Transverse colon (tissue), 4 donors: Measurements from ENCODE around the gene KTN1.

Source experiments
- CTCF ChIP-seq, 5 experiments: fragments of 200-600 bp in 3 of 5; fragments of 450-650 bp in 2 of 5; sonication (generic) in 3 of 5; IDR thresholded peaks; 1 replicate in 2 of 5; 2 replicates in 3 of 5; pipeline ENCODE4 v1.5.1; 2016 to 2017; ENCODE audit warnings: antibody characterized with exemption in 5 of 5, inconsistent platforms in 3 of 5, mild to moderate bottlenecking in 2 of 5, moderate library complexity in 1 of 5
- POLR2A ChIP-seq: fragments of 450-650 bp; IDR thresholded peaks from one replicate; pipeline ENCODE4 v1.6.1; 2016; ENCODE audit warnings: antibody characterized with exemption, mild to moderate bottlenecking, moderate library complexity
- POLR2AphosphoS5 ChIP-seq, 3 donors: sonication (generic); formaldehyde crosslinking; IDR thresholded peaks; one replicate each; pipeline ENCODE4 v1.6.1; 2016; ENCODE audit warnings: antibody characterized with exemption in 3 of 3

DNA sequence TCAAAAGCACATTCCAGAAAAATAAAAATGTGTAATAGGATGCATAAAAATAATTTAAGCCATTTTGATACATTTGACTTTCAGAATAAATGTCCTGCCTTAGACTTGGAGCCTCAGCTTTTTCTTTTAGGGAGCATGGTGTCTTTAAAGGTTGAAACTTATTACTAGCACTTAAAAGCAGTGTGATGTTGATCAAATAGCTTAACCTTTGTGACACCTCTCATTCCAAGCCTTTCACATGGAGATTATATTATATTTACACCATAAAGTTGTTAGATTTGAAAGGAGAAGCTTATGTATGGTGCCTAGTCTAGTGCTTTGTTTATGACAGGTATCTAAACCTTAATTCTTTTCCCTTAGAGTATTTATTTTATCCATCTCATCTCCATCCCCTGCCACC, 61.9 kb downstream of the KTN1 start:
- TF ChIP-seq CTCF (IDR thresholded peaks at IDR 0.05), result no peak
- TF ChIP-seq POLR2A, result no peak
- no peak for TF ChIP-seq POLR2AphosphoS5 (IDR thresholded peaks at IDR 0.05)
